Hepatocyte (in vitro differentiated cells): Measurements from ENCODE around the gene MCRIP2.

Experiments used
- CTCF ChIP-seq: fragments of 200-600 bp; sonication (generic); IDR thresholded peaks from 2 replicates; pipeline ENCODE4 v1.5.1; 2016; ENCODE audit warnings: antibody characterized with exemption, mild to moderate bottlenecking; ENCODE audit not compliant: poor library complexity
- EZH2 ChIP-seq: fragments of 200-600 bp; sonication (generic); IDR thresholded peaks from 2 replicates; pipeline ENCODE4 v1.6.1; 2016; ENCODE audit warnings: antibody characterized with exemption, mild to moderate bottlenecking, borderline replicate concordance

- TF ChIP-seq CTCF: no peak
- TF ChIP-seq EZH2: no peak
These were observed 15.5 kb upstream of the MCRIP2 start for GRCh38 chr16:625977-626765.
